ENCODE results near the gene THTPA.

DNA sequence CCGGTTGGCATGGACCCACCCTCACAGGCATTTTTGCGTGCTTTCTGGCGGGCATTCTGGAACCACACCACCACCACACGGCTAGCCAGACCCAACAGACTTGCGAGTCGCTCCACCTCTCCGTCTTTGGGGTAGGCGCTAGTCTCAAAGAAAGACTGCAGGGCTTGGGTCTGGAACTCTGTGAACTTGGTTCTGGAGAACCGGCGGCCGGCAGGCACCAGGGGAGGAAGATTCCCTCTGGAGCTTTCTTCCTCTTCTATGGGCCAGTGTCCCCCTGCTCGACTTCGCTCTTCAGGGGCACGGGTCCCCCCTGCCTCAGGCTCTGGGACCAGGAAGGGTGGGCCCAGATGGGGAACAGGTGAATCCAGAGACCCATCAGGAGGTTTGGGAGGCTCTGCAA, 31.1 kb upstream of the THTPA start:
- TF ChIP-seq, protein P1, sequence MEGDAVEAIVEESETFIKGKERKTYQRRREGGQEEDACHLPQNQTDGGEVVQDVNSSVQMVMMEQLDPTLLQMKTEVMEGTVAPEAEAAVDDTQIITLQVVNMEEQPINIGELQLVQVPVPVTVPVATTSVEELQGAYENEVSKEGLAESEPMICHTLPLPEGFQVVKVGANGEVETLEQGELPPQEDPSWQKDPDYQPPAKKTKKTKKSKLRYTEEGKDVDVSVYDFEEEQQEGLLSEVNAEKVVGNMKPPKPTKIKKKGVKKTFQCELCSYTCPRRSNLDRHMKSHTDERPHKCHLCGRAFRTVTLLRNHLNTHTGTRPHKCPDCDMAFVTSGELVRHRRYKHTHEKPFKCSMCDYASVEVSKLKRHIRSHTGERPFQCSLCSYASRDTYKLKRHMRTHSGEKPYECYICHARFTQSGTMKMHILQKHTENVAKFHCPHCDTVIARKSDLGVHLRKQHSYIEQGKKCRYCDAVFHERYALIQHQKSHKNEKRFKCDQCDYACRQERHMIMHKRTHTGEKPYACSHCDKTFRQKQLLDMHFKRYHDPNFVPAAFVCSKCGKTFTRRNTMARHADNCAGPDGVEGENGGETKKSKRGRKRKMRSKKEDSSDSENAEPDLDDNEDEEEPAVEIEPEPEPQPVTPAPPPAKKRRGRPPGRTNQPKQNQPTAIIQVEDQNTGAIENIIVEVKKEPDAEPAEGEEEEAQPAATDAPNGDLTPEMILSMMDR (IDR thresholded peaks at IDR 0.05): no peak
- TF ChIP-seq EZH2 (IDR thresholded peaks at IDR 0.05; ENCODE audit: borderline replicate concordance, insufficient read depth, low read depth, low read length, poor library complexity, severe bottlenecking): no peak
